ENCODE measurements around the gene FHL2.

GRCh38 chr2:105376789-105377240 lies 22.0 kb downstream of the FHL2 start:
- TF ChIP-seq ARNTL (CRISPR knock-in tag; IDR thresholded peaks at IDR 0.05) (no peak), YY1 (IDR thresholded peaks at IDR 0.05; ENCODE audit: insufficient read depth, insufficient replicate concordance, low read depth, low read length) (no peak), CEBPB (IDR thresholded peaks at IDR 0.05; ENCODE audit: borderline replicate concordance, low read depth, low read length) (no peak), EZH2 (conservative IDR thresholded peaks at IDR 0.05; ENCODE audit: low read depth, low read length) (no peak)

Data from HepG2 (cell line).